Fibroblast of mammary gland (primary cell): ENCODE measurements around the gene IGSF23.
A peak's percentile ranks its signal among the peaks of the same experiment; 100 is the strongest.

Source experiments
- DNase-seq: peaks from one replicate; pipeline ENCODE4 v3.0.0-alpha.2; 2010; ENCODE audit warnings: low read depth
- H3K4me3 ChIP-seq: 2 replicates; pipeline ENCODE4 v1.5.1; 2011; ENCODE audit warnings: low read depth, mild to moderate bottlenecking, low read length, moderate library complexity; ENCODE audit not compliant: control insufficient read depth
- CTCF ChIP-seq: conservative IDR thresholded peaks from 2 replicates; pipeline ENCODE4 v1.5.1; 2011; ENCODE audit warnings: low read depth, low read length, inconsistent platforms; ENCODE audit not compliant: control insufficient read depth, insufficient read depth

The IGSF23 gene

DNA sequence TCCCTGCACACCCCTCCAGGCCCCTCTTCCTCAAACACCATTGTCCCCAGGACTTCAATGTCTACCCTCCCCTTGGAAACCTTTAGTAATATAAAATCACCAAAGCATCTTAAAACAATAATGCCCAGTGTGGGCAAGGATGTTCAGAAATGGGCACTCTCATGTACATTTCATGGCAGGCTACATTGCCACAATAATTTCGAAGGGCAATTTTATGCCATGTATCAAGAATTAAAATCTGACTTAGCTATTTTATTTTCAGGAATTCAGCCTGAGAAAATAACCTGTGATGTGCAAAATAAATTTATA lies 35.8 kb upstream of the IGSF23 start:
- no peak overlapping the region for H3K4me3 ChIP-seq
- no peak for TF ChIP-seq CTCF
- DNase-seq, result no peak

GRCh38 chr19:44579663-44580365 lies 33.5 kb upstream of the IGSF23 start:
- H3K4me3 ChIP-seq, result no peak overlapping the region
- no peak for DNase-seq
- TF ChIP-seq CTCF, result no peak

GRCh38 chr19:44580366-44580895 lies 32.9 kb upstream of the IGSF23 start:
- DNase-seq, result no peak
- TF ChIP-seq CTCF, result no peak
- H3K4me3 ChIP-seq, result no peak overlapping the region

DNA sequence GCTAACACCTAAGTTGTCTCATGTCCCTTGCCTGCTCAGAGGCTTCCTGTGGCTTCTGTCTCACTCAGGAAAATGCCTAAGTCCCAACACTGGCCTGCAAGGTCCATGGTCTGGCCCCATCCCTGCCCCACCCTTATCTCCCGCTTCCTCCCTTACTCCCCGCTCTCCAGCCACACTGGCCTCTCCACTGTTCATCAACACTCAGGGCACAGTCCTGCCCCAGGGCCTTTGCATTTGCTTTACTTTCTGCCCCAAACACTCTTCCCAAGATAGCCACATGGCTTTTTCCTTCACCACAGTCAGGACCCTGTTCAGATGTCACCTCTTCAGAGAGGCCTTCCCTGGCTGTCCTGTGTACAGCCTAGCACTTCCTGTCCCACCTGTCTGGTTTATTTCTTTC lies 32.1 kb upstream of the IGSF23 start:
- TF ChIP-seq CTCF, result no peak
- DNase-seq, result no peak
- no peak overlapping the region for H3K4me3 ChIP-seq

GRCh38 chr19:44582581-44583265 lies 30.6 kb upstream of the IGSF23 start:
- no peak overlapping the region for H3K4me3 ChIP-seq
- DNase-seq, result peak; percentile 31
- peak; percentile 73 for TF ChIP-seq CTCF

- peak; percentile 14 for TF ChIP-seq CTCF
- DNase-seq, result peak; percentile 42
- no peak overlapping the region for H3K4me3 ChIP-seq
These were observed 27.8 kb upstream of the IGSF23 start for GRCh38 chr19:44585371-44586133.
